Adrenal gland (tissue), 12 donors: ENCODE measurements around the gene CNTN4. TPM values are rescaled to one million over a fixed set of nuclear protein-coding genes. Genes with fewer than 3 reads are reported as not detected.

Experiments
- DNase-seq, 7 donors: peaks; one replicate each; pipeline ENCODE4 v3.0.0-alpha.2; 2019 to 2020
- H3K27ac ChIP-seq, 5 donors: fragments of 200-600 bp; sonication (generic) in 4 of 5; 1 replicate in 3 of 5; 2 replicates in 2 of 5; pipeline versions ENCODE4 v1.5.1 to v1.8.0; 2016 to 2020; ENCODE audit warnings: mild to moderate bottlenecking in 1 of 5
- H3K27me3 ChIP-seq: fragments of 200-600 bp; 2 replicates; pipeline ENCODE4 v1.8.0; 2021
- H3K36me3 ChIP-seq, 2 donors: fragments of 200-600 bp; replicated peaks in 1 of 2; 1 replicate in 1 of 2; 2 replicates in 1 of 2; pipeline versions ENCODE4 v1.5.1 to v1.8.0; 2018 to 2022
- H3K4me1 ChIP-seq, 2 donors: fragments of 200-600 bp; replicated peaks in 1 of 2; 1 replicate in 1 of 2; 2 replicates in 1 of 2; pipeline versions ENCODE4 v1.5.1 to v1.8.0; 2018 to 2021
- H3K4me3 ChIP-seq, 4 donors: fragments of 200-600 bp; sonication (generic) in 3 of 4; one replicate each; pipeline ENCODE4 v1.5.1; 2016 to 2018
- H3K9me3 ChIP-seq, 3 donors: fragments of 200-600 bp; sonication (generic) in 1 of 3; replicated peaks in 1 of 3; 1 replicate in 2 of 3; 2 replicates in 1 of 3; pipeline versions ENCODE4 v1.5.1 to v1.8.0; 2016 to 2021
- CTCF ChIP-seq, 6 experiments: fragments of 450-650 bp in 4 of 6; fragments of 200-600 bp in 2 of 6; sonication (generic) in 1 of 6; IDR thresholded peaks; 1 replicate in 5 of 6; 2 replicates in 1 of 6; pipeline versions ENCODE4 v1.5.1 to v1.8.0; 2016 to 2021; ENCODE audit warnings: antibody characterized with exemption in 6 of 6, mild to moderate bottlenecking in 2 of 6, moderate library complexity in 1 of 6
- POLR2A ChIP-seq, 2 donors: fragments of 450-650 bp; IDR thresholded peaks; one replicate each; pipeline ENCODE4 v1.6.1; 2017; ENCODE audit warnings: antibody characterized with exemption in 2 of 2, mild to moderate bottlenecking in 2 of 2, moderate library complexity in 1 of 2
- WGBS, 4 donors: extraction: QIAGEN DNeasy Blood & Tissue Kit in 2 of 4; methylation state at CpG; one replicate each; pipeline versions ENCODE4 v1.1.5 to v1.1.7; 2013 to 2017; 5-methylcytosine and 5-hydroxymethylcytosine counted together
- intact Hi-C, 2 donors: fragments of 100-400 bp; cut with DNase I; formaldehyde crosslinking; loops; one replicate each; pipeline versions ENCODE4 v1.14.1 to v1.15.0; 2022 to 2023
- polyA plus RNA-seq, 3 donors: library from polyadenylated mRNA; stranded (reverse); fragments of 200-250 nt in 2 of 3; fragments of 350-450 nt in 1 of 3; fragmentation: Illumina TruSeq in 1 of 3; extraction: RNeasy Lipid Tissue Mini Kit (QIAGEN cat#74804) in 1 of 3; gene quantifications; one replicate each; pipeline ENCODE4 v1.2.3, GENCODE V29; 2013 to 2014
- total RNA-seq, 9 donors: library from RNA; depleted of rRNA in 4 of 9; stranded (reverse); fragments of >200 nt in 4 of 9; fragments of 120-200 nt in 1 of 9; fragmentation: NEBNext Ultra II Directional in 1 of 9; extraction: Animal tissue kit (Norgen Biotek cat#: 25700) in 1 of 9; gene quantifications; one replicate each; pipeline versions ENCODE4 v1.1.0 to v1.2.4, GENCODE V29; 2013 to 2023
- donor health status: healthy with polysubstance abuse.
- donor health status: Bipolar disorder and iron deficiency.
- donor health status: DM: yes; HTN: yes; CAD: no.
- donor health status: DM: no; HTN: no; CAD: no.
- donor health status: DM: no; HTN: no; CAD: no.
- donor health status: DM: yes; HTN: yes; CAD: no.

Gene CNTN4
- total and polyA plus RNA-seq, 12 donors = 0.17 to 9.2 (median 1.6) TPM

DNA sequence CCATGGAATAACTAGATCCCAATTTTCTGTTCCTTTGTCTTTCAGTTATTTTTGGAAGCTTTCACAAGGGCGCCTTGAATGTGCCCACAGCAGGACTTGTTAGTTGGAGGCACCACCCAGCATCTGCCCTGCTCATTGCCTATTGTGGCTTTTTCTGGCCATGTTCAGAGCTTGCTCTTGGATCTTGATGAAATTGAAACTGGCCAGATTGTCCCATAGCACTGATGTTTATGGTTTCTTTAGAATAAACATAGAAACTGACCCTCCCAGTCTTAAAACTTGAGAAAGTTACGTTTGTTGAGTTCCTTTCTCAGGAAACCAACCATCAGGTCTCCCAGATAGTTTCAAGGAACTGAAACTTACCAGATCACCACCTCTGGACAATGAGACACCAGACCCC, 536.8 kb downstream of the CNTN4 start:
- DNase-seq = no peak
- Histone ChIP-seq H3K27ac (no peak overlapping the region), H3K36me3 (no peaks in the 10 kb centered on the region), H3K4me3 (no peak overlapping the region), H3K4me1 (no peaks in the 10 kb centered on the region), H3K9me3 (no peaks in the 10 kb centered on the region), H3K27me3 (no peaks in the 10 kb centered on the region)
- TF ChIP-seq CTCF (IDR thresholded peaks at IDR 0.05) = no peak
- intact Hi-C loops = no loop called here
- WGBS, 4 donors = 73 to 76% (median 73%) methylated on average over 2 of the region's 2 CpGs

DNA sequence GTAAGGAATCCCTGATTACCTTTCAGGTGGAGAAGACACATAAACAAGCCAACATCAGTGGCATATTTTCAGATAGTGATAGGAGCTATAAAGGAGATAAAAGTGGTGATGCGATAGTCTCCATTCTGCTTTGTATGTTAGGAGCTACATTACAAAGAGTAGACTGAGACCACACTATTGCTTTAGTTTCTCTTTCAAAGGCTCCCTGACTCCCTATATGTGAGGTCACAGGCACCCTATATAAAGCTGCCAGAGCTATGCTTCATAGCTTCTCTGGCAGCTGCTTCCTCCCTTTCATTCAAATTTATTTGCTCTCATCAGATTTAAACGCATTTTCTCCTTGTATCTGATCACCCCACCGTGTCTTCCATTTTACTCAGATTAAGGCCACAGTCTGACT, 544.9 kb downstream of the CNTN4 start:
- Histone ChIP-seq H3K27me3 (no peaks in the 10 kb centered on the region), H3K4me3 (no peak overlapping the region), H3K9me3 (no peaks in the 10 kb centered on the region), H3K4me1 (no peaks in the 10 kb centered on the region), H3K36me3 (no peaks in the 10 kb centered on the region), H3K27ac (no peak overlapping the region)
- WGBS, 4 donors = 50 to 67% (median 55%) methylated on average over 3 of the region's 3 CpGs
- no peak for DNase-seq
- intact Hi-C loops = no loop called here
- TF ChIP-seq POLR2A (IDR thresholded peaks at IDR 0.05) (no peak), CTCF (IDR thresholded peaks at IDR 0.05) (no peak)

DNA sequence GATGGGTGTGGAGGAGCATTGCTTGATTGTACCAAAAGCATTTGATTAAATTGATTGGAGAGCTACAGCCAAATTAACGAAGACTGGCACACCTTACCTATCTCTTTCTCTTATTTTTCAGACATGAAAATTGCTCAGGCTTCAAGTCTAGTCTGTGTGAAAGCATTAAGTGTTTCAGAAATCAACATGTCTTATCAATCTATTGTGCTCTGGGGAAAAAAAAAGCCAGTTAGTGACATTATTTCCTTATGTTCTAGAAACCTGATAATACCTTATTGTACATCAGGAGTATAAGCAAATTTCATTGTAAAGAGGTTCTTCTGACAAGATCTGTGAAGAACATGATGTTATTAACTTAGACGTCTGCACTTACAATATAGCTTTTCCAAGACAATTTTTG, 546.3 kb downstream of the CNTN4 start:
- no peak for DNase-seq
- Histone ChIP-seq H3K27ac (no peak overlapping the region), H3K9me3 (no peaks in the 10 kb centered on the region), H3K36me3 (no peaks in the 10 kb centered on the region), H3K4me1 (no peaks in the 10 kb centered on the region), H3K4me3 (no peak overlapping the region), H3K27me3 (no peaks in the 10 kb centered on the region)
- intact Hi-C loops = no loop called here
- WGBS, 4 donors = 43 to 64% (median 60%) methylated on average over 2 of the region's 2 CpGs
- TF ChIP-seq POLR2A (IDR thresholded peaks at IDR 0.05) (no peak), CTCF (IDR thresholded peaks at IDR 0.05) (no peak)

- TF ChIP-seq CTCF (IDR thresholded peaks at IDR 0.05) (no peak), POLR2A (IDR thresholded peaks at IDR 0.05) (no peak)
Measured at GRCh38 chr3:2650746-2651145, 552.1 kb downstream of the CNTN4 start.

More at GRCh38 chr3:2650746-2651145, 552.1 kb downstream of the CNTN4 start:
- no peaks in the 10 kb centered on the region for H3K36me3 ChIP-seq
- H3K4me1 ChIP-seq = no peaks in the 10 kb centered on the region
- 86 to 90% (median 88%) methylated on average over 3 of the region's 3 CpGs for WGBS, 4 donors
- no peak overlapping the region for H3K4me3 ChIP-seq
- DNase-seq = no peak
- no peaks in the 10 kb centered on the region for H3K9me3 ChIP-seq
- no peak overlapping the region for H3K27ac ChIP-seq
- intact Hi-C loops = no loop called here
- no peaks in the 10 kb centered on the region for H3K27me3 ChIP-seq
